Fibroblast of skin of right quadriceps (primary cell): Measurements from ENCODE around the gene AP2M1.

Source experiments
- DNase-seq: peaks from one replicate; pipeline ENCODE4 v3.0.0-alpha.2; 2013

AP2M1 gene

DNA sequence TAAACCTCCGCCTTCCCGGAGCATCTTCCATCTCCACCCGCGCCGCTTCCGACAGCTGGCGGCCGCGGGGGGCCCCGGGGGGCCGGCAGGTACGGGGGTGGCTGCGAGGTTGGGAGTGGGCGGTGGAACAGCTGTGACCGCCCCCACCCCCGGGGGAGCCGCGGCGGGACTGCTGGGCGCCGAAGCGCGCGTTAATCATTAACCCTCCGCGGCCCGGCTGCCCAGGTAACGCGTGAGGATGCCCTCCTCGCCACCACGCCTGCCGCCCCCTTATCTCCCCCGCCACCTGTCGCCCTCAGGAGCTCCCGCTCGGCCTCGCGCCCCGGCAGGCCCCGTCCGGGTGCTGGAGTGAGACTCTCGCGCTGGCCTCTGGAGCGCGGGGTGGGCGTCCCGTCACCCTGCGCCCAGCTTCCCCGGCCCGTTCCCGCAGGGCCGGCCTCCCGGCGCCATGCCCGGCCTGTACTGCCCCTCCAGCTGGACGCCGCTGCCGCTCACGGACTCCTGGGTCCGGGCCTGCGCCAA lies 55.5 kb downstream of the AP2M1 start:
- no peak for DNase-seq

DNA sequence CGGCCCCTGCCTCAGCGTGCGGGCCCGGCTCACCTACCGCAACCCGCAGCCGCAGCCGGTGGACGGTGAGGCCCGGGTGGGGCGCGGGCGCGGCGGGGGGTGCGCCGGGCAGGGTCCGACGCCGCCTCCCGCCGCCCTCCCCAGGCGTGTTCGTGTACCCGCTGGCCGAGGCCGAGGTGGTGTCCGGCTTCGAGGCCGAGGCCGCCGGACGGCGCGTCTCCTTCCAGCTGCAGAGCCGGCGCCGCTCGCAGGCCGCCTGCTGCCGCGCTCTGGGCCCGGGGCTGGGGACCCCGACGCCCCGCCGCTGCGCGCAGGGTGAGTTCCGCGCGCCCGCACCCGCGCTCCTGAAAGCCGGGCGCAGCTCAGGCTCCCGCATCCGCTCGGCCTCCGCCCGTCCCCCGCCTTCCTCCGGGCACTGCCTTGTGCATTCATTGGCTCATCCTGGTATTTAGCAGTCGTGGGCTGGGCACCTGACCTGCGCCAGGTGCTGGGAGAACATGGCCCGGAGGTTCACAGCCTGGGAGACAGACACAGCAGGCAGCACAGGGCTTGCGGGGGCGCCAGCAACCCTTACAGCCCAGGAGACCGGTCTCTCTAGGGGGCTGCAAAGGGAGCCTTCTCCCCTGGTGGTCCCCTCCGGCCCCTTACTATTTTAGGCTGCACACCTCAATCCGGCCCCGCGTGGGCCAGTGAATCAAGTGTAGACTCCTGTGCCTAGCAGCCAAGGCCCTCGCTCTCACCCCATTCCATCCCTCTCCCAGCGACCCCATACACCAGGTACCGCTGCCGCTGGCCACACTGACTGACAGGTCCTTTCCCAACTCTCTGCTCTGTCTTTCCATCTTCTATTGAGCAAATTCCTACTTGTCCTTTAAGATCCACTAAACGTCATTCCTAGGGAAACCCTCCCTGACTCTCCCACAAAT lies 56.2 kb downstream of the AP2M1 start:
- DNase-seq = no peak

DNA sequence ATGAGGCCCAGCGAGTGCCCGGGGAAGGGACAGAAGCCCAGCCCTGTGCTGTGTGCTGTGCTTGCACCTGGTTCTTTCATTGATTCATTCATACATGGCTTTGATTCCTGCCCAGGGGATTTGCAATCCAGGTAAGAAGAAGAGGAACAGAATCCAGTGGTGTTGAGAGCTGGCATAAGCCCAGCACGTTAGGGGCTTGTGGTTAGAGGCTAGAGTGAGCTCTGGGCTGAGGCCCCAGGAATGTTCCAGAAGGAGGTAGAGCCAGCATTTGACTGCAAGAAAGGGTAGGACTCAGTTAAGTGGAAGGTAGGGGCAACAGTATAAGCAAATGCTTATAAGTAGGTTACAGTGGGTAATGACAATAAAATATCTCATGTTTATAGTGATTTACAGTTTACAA lies 57.0 kb downstream of the AP2M1 start:
- DNase-seq = no peak

DNA sequence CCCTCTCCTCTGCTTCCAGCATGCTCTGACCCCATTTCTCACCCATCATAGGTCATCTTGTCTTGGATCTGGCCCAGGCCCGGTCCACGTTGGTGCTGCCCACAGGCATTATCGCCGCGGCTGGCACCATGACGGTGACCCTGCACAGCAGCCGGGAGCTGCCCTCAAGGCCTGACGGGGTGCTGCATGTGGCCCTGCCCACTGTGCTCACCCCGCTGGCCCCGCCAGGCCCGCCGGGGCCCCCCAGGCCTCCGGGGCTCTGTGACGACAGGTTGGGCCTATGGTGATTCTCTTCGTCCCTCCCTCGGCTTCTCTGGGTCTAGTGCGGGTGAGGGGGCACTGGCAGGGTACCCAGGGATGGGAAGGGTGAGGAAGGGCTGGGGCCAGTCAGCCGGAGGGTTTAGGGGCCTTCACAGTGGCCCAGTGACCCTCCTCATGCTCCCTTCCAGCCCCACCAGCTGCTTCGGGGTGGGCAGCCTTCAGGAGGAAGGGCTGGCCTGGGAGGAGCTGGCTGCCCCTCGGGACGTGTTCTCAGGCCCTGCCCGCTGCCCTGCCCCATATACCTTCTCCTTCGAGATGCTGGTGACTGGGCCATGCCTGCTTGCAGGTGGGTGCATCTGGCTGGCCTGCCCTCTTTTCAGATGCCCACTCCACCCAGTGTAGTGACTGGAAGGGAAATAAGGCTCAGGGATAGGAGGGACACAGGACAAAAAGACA lies 58.6 kb downstream of the AP2M1 start:
- DNase-seq = no peak
